NCI-H748 (cell line): ENCODE results near the gene AIFM1.
"Not testable (repeated sequence)": the region's sequence is repeated elsewhere in the genome, so short reads cannot be mapped to it uniquely, and the experiment has no call there.

Source experiments
- DNase-seq: peaks from one replicate; lab custom pipeline; 2025; ENCODE audit not compliant: unreplicated experiment; lab: John Stamatoyannopoulos, UW

The AIFM1 gene

GRCh38 chrX:130120746-130121504 lies 44.7 kb downstream of the AIFM1 start:
- peak; percentile 70 for DNase-seq

- peak; percentile 26 for DNase-seq
Measured at GRCh38 chrX:130120321-130120731, 45.3 kb downstream of the AIFM1 start.

GRCh38 chrX:130119312-130119898 lies 46.2 kb downstream of the AIFM1 start:
- DNase-seq: no peak

- no peak for DNase-seq
Measured at GRCh38 chrX:130118441-130119311, 47.0 kb downstream of the AIFM1 start.

GRCh38 chrX:130117166-130117565 lies 48.5 kb downstream of the AIFM1 start:
- DNase-seq: no peak

GRCh38 chrX:130115119-130115885 lies 50.3 kb downstream of the AIFM1 start:
- not testable (repeated sequence) for DNase-seq

GRCh38 chrX:130114141-130114588 lies 51.5 kb downstream of the AIFM1 start:
- no peak for DNase-seq

- DNase-seq: peak; percentile 36
Measured at GRCh38 chrX:130111220-130112154, 54.2 kb downstream of the AIFM1 start.

- DNase-seq: peak; percentile 63
Measured at GRCh38 chrX:130110379-130111219, 55.0 kb downstream of the AIFM1 start, which contains the start of gene ELF4. TSS of gene ELF4 (minus strand) at chrX:130110497. CDS start at chrX:130081330, 29,167 bp downstream.

- DNase-seq: peak; percentile 53
Measured at GRCh38 chrX:130109429-130110378, 55.9 kb downstream of the AIFM1 start.

- peak; percentile 41 for DNase-seq
Measured at GRCh38 chrX:130108647-130109428, 56.8 kb downstream of the AIFM1 start.

- no peak for DNase-seq
Measured at GRCh38 chrX:130106071-130106470, 59.6 kb downstream of the AIFM1 start.

GRCh38 chrX:130105244-130105643 lies 60.4 kb downstream of the AIFM1 start:
- DNase-seq: no peak

GRCh38 chrX:130103605-130104004 lies 62.0 kb downstream of the AIFM1 start:
- DNase-seq: no peak

GRCh38 chrX:130100180-130100579 lies 65.5 kb downstream of the AIFM1 start:
- no peak for DNase-seq

- no peak for DNase-seq
Measured at GRCh38 chrX:130098210-130098552, 67.5 kb downstream of the AIFM1 start.
